ENCODE results near the gene HDX. TPM values are rescaled to one million over a fixed set of nuclear protein-coding genes. Genes with fewer than 3 reads are reported as not detected.
"Not testable (repeated sequence)": the region's sequence is repeated elsewhere in the genome, so short reads cannot be mapped to it uniquely, and the experiment has no call there.

The HDX gene
- total RNA-seq (under 1 TPM; 0.38 to 0.47 TPM), total RNA-seq (0.12 to 3.0 (median 0.94) reads per million in 172 experiments)
- 1.4 TPM for polyA plus RNA-seq (2013, experiment 1 of 2)
- polyA plus RNA-seq (2013, experiment 2 of 2) = 0.97 TPM

- ATAC-seq (ENCODE audit: poor library complexity) (peak; percentile 88), DNase-seq (peak; percentile 43 to 77 (median 56))
- H3K27me3 Mint-ChIP-seq = no peaks in the 10 kb centered on the region
- Histone ChIP-seq H3K9me3 (ENCODE audit: control insufficient read depth in 1 of 2, insufficient read depth in 1 of 2, low read length in 2 of 2) (no peaks in the 10 kb centered on the region), H3K36me3 (ENCODE audit: insufficient read depth, low read length) (no peaks in the 10 kb centered on the region), H3K27me3 (ENCODE audit: control insufficient read depth in 1 of 2, insufficient read depth in 2 of 2, low read length in 2 of 2) (no peaks in the 10 kb centered on the region), H3K4me3 (ENCODE audit: low read length) (peak within 1 kb of the TSS; percentile 63), H3K4me1 (ENCODE audit: insufficient read depth, low read length) (no peaks in the 10 kb centered on the region), H3K27ac (ENCODE audit: low read depth in 1 of 2, low read length in 2 of 2) (peak within 1 kb of the TSS in 1 of 2 donors; percentile 68)
- no peaks in the 10 kb centered on the region for H3K4me1 Mint-ChIP-seq (ENCODE audit: low read depth)
- no peaks in the 10 kb centered on the region for H3K36me3 Mint-ChIP-seq (ENCODE audit: low read depth)
- no peak for TF ChIP-seq CTCF (IDR thresholded peaks at IDR 0.05)
- intact Hi-C loops (cut with DNase I, micrococcal nuclease) = no loop called here
- POLR2A ChIA-PET = no interaction called here
- peak within 1 kb of the TSS; percentile 93 for H3K4me3 Mint-ChIP-seq
- peak within 1 kb of the TSS; percentile 79 for H3K27ac Mint-ChIP-seq
- H3K9me3 Mint-ChIP-seq = no peaks in the 10 kb centered on the region
- CTCF ChIA-PET = no interaction called here
These were observed at the start of gene HDX for GRCh38 chrX:84501798-84502628. Gene HDX (minus strand): TSS chrX:84502453. CDS start chrX:84475397, 27,056 bp downstream.

GRCh38 chrX:84541315-84541714 lies 39.1 kb upstream of the HDX start:
- H3K9me3 Mint-ChIP-seq; intact Hi-C loops (cut with DNase I, micrococcal nuclease); ATAC-seq (ENCODE audit: poor library complexity); CTCF ChIA-PET; H3K27ac ChIP-seq (ENCODE audit: low read depth in 1 of 2, low read length in 2 of 2); POLR2A ChIA-PET; H3K4me1 Mint-ChIP-seq (ENCODE audit: low read depth); H3K36me3 ChIP-seq (ENCODE audit: insufficient read depth, low read length); H3K27me3 Mint-ChIP-seq; H3K4me3 Mint-ChIP-seq; H3K36me3 Mint-ChIP-seq (ENCODE audit: low read depth); DNase-seq; H3K27me3 ChIP-seq (ENCODE audit: control insufficient read depth in 1 of 2, insufficient read depth in 2 of 2, low read length in 2 of 2); H3K4me3 ChIP-seq (ENCODE audit: low read length); H3K4me1 ChIP-seq (ENCODE audit: insufficient read depth, low read length); H3K27ac Mint-ChIP-seq: not testable (repeated sequence)
- H3K9me3 ChIP-seq (ENCODE audit: control insufficient read depth in 1 of 2, insufficient read depth in 1 of 2, low read length in 2 of 2) = peaks cover 0 to 15% of the 10 kb centered on the region in 2 experiments

GRCh38 chrX:84537627-84538026 lies 35.4 kb upstream of the HDX start:
- H3K4me3 ChIP-seq (ENCODE audit: low read length); intact Hi-C loops (cut with DNase I, micrococcal nuclease); DNase-seq; H3K27me3 Mint-ChIP-seq; H3K9me3 Mint-ChIP-seq; H3K4me3 Mint-ChIP-seq; ATAC-seq (ENCODE audit: poor library complexity); H3K27ac Mint-ChIP-seq; H3K4me1 Mint-ChIP-seq (ENCODE audit: low read depth); H3K27ac ChIP-seq (ENCODE audit: low read depth in 1 of 2, low read length in 2 of 2); H3K36me3 Mint-ChIP-seq (ENCODE audit: low read depth); H3K4me1 ChIP-seq (ENCODE audit: insufficient read depth, low read length); POLR2A ChIA-PET; H3K27me3 ChIP-seq (ENCODE audit: control insufficient read depth in 1 of 2, insufficient read depth in 2 of 2, low read length in 2 of 2); CTCF ChIA-PET; H3K36me3 ChIP-seq (ENCODE audit: insufficient read depth, low read length): not testable (repeated sequence)
- H3K9me3 ChIP-seq (ENCODE audit: control insufficient read depth in 1 of 2, insufficient read depth in 1 of 2, low read length in 2 of 2) = peaks cover 0 to 15% of the 10 kb centered on the region in 2 experiments

- Mint-ChIP-seq H3K27me3 (no peaks in the 10 kb centered on the region), H3K9me3 (peaks cover 2% of the 10 kb centered on the region), H3K4me3 (no peak overlapping the region), H3K36me3 (ENCODE audit: low read depth) (no peaks in the 10 kb centered on the region), H3K27ac (no peak overlapping the region), H3K4me1 (ENCODE audit: low read depth) (no peaks in the 10 kb centered on the region)
- H3K9me3 ChIP-seq (ENCODE audit: control insufficient read depth in 1 of 2, insufficient read depth in 1 of 2, low read length in 2 of 2) = no peaks in the 10 kb centered on the region
- H3K4me3 ChIP-seq (ENCODE audit: low read length) = no peak overlapping the region
- no peaks in the 10 kb centered on the region for H3K4me1 ChIP-seq (ENCODE audit: insufficient read depth, low read length)
- no peak for TF ChIP-seq CTCF (IDR thresholded peaks at IDR 0.05)
- CTCF ChIA-PET = interaction anchor here (0.6 kb wide), 1 partner anchor 398 kb away, joined by 3 read pairs; no protein-coding TSS in a partner anchor
- no peak overlapping the region for H3K27ac ChIP-seq (ENCODE audit: low read depth in 1 of 2, low read length in 2 of 2)
- intact Hi-C loops (cut with DNase I, micrococcal nuclease) = no loop called here
- no peaks in the 10 kb centered on the region for H3K36me3 ChIP-seq (ENCODE audit: insufficient read depth, low read length)
- H3K27me3 ChIP-seq (ENCODE audit: control insufficient read depth in 1 of 2, insufficient read depth in 2 of 2, low read length in 2 of 2) = no peaks in the 10 kb centered on the region
- POLR2A ChIA-PET = no interaction called here
- ATAC-seq (ENCODE audit: poor library complexity) (no peak), DNase-seq (no peak)
These were observed 13.8 kb downstream of the HDX start for GRCh38 chrX:84488426-84488825.

All from CD4-positive, alpha-beta T cell (primary cell).